Endometrium (tissue), 2 donors: ENCODE measurements around the gene PPP4R4.
"Not testable (repeated sequence)": the region's sequence is repeated elsewhere in the genome, so short reads cannot be mapped to it uniquely, and the experiment has no call there.

ENCODE experiments used
- FAIRE-seq: peaks from 2 replicates; lab custom pipeline; 2012; peaks lifted over from hg19 to GRCh38; lab: Jason Lieb, UNC
- donor health status: control.
- donor health status: control.

PPP4R4 gene

GRCh38 chr14:94180655-94181271 is 6.6 kb downstream of the PPP4R4 start:
- FAIRE-seq: peak; percentile 86

DNA sequence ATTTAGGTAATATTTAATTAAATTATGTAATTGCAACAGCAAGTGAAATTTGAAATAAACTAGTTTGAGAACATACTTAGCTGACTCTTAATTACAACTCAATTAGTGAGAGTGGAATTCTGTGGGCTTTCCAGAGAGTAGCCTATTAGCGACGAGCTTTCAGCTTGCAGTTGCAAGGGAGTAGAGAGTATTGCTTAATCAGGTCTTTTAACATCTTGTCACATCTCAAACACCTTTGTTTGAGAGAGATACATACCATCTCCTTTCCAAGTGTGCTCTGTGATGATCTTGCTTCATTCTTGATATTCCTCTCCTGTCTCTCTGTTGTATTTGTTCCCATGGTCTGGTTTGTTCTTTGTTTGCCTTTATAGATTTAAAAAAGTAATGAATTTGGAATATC is 7.7 kb downstream of the PPP4R4 start:
- FAIRE-seq: no peak

DNA sequence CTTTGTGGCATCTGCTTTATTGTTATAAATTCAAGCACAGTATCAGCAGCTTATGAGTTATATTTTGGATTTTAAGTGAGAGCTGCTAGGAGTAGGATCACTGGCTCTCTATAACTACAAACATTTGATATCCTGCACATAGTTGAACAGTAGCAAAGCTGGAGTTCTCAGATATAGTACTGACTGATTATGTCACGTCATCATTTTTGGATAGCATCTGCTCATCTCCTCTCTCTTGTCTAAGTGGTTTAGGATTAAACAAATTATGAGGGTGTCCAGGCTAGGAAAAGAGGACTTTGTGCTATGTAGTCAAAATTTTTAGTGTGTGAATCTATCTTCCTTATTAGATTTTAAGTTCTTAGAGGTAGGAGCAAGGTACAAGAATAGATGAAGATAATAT is 18.4 kb downstream of the PPP4R4 start:
- FAIRE-seq: no peak

- FAIRE-seq: no peak
Observed at GRCh38 chr14:94193776-94194175, 19.7 kb downstream of the PPP4R4 start.

GRCh38 chr14:94196057-94196456 is 21.9 kb downstream of the PPP4R4 start:
- no peak for FAIRE-seq

- FAIRE-seq: no peak
Observed at GRCh38 chr14:94203473-94204210, 29.5 kb downstream of the PPP4R4 start.

GRCh38 chr14:94213021-94213420 is 38.9 kb downstream of the PPP4R4 start:
- FAIRE-seq: no peak

- no peak for FAIRE-seq
Observed at GRCh38 chr14:94213741-94214140, 39.6 kb downstream of the PPP4R4 start.

DNA sequence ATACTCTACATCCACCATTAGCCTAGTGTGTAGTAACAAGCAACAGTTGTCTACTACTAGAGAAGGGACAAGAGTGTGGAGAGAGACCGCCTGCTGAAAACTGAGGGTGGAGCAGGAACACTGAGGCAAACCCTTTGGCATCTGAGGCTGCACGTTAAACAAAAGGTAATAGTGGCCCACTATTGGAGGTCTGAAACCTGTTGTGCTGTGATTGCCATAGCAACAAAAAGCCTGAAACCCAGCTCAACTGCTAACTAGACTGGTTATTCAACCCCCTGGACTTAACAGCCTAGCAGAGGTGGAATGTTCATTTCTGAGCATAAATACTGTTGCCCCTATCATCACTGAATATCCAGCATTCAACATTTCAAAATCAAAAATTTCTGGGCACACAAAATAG is 43.0 kb downstream of the PPP4R4 start:
- FAIRE-seq: no peak

- FAIRE-seq: not testable (repeated sequence)
Observed at GRCh38 chr14:94218198-94218886, 44.2 kb downstream of the PPP4R4 start.

- no peak for FAIRE-seq
Observed at GRCh38 chr14:94224040-94224439, 49.9 kb downstream of the PPP4R4 start.

- no peak for FAIRE-seq
Observed at GRCh38 chr14:94225460-94226378, 51.6 kb downstream of the PPP4R4 start.

- FAIRE-seq: no peak
Observed at GRCh38 chr14:94227029-94227428, 52.9 kb downstream of the PPP4R4 start.

GRCh38 chr14:94237046-94237445 is 62.9 kb downstream of the PPP4R4 start:
- no peak for FAIRE-seq

GRCh38 chr14:94237983-94238382 is 63.9 kb downstream of the PPP4R4 start:
- no peak for FAIRE-seq

DNA sequence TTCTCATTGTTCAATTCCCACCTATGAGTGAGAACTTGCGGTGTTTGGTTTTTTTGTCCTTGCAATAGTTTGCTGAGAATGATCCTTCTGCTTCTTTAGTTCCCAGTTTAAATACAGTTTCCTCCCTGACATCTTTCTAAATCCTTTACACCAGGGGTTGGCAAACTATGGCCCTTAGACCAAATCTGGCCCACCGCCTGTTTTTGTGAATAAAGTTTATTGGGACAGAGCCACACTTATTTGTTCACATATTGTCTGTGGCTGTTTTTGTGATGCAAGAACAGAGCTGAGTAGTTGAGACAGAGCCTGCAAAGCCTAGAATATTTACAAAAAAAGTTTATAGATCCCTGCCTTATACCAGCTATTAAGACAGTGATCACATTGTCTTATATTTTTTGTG is 65.3 kb downstream of the PPP4R4 start:
- FAIRE-seq: no peak

DNA sequence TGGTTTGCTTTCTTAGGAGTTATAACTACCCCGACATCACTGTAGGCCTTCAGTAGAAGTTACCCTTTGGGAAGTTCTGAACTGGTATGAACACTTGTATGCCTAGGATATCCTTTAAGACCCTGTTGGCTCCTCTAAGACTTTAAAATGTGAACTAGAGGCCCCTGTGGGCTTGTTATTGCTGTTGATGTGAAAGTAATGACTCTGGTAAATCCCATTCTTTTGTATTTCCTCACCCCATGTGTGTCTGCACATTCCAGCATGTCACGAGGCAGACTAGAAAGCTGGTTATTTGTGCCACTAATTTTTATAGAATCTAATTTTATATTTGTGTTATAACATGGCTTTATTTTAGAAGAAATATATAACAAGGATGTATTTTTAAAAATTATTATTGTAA is 70.1 kb downstream of the PPP4R4 start:
- FAIRE-seq: no peak

GRCh38 chr14:94264195-94264594 is 90.1 kb downstream of the PPP4R4 start:
- FAIRE-seq: not testable (repeated sequence)

GRCh38 chr14:94267352-94267751 is 93.2 kb downstream of the PPP4R4 start:
- no peak for FAIRE-seq

DNA sequence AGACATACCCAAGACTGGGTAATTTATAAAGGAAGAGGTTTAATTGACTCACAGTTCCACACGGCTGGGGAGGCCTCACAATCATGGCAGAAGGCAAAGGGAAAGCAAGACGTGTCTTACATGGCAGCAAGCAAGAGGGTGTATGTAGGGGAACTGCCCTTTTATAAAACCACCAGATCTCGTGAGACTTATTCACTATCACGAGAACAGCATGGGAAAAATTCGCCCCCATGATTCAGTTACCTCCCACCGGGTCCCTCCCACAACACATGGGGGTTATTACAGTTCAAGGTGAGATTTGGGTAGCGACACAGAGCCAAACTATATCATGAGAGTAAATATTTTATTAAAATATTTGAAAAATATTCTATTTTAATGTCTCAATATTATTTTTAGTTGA is 94.5 kb downstream of the PPP4R4 start:
- FAIRE-seq: not testable (repeated sequence)

GRCh38 chr14:94269156-94269555 is 95.0 kb downstream of the PPP4R4 start:
- FAIRE-seq: no peak

DNA sequence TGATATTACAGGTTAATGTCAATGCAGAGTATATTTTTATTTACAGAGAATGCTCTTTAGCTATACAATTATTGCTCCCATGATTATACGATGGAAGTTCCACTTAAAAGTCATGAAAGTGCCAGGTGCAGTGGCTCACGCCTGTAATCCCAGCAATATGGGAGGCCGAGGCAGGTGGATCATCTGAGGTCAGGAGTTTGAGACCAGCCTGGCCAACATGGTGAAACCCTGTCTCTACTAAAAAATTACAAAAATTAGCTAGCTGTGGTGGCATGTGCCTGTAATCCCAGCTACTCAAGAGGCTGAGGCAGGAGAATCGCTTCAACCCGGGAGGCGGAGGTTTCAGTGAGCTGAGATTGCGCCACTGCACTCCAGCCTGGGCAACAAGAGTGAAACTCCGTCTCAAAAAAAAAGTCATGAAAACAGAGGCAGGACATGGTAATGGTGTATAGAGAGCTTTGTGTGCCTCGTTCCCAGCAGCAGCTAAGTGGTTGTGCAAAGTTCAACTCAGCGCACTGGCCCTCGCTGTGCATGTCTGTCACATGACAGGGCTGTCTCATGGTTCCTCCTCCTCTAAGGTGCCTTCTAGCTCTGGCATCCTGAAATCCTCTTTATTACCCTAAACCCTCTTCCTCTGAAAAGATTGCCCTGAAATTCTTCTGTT is 102.9 kb downstream of the PPP4R4 start:
- not testable (repeated sequence) for FAIRE-seq
